ENCODE data around the gene FBXO46.
"Not testable (repeated sequence)": the region's sequence is repeated elsewhere in the genome, so short reads cannot be mapped to it uniquely, and the experiment has no call there.

FBXO46 gene

DNA sequence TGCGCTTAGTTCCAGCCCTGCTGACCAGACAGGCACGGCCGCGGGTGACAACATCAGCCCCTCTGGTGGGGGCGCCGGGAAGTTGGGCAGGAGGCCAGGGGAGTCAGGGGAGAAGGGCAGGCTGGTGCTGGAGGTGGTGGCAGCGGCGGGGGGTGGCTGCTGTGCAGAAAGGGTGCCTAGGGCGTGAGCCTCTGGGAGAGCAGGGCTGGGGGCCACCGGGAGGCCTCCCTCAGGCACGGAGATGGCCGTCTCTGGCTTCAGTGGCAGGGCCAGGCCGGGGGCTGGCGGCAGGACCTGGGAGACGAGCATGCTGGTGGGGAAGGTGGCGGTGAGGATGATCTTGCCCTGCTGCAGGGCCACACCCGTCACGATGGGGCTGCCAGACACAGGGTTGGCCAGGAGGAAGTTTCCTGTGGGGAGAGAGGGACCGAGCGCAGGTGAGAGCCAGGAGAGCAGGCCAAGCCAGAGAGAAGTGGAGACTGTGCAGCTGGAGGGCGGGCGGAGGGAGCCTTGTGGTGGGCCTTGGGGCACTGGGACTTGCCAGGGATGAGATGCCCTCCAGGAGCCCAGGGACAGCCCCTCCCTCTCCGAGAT is 35.1 kb upstream of the FBXO46 start:
- no peak for DNase-seq

DNA sequence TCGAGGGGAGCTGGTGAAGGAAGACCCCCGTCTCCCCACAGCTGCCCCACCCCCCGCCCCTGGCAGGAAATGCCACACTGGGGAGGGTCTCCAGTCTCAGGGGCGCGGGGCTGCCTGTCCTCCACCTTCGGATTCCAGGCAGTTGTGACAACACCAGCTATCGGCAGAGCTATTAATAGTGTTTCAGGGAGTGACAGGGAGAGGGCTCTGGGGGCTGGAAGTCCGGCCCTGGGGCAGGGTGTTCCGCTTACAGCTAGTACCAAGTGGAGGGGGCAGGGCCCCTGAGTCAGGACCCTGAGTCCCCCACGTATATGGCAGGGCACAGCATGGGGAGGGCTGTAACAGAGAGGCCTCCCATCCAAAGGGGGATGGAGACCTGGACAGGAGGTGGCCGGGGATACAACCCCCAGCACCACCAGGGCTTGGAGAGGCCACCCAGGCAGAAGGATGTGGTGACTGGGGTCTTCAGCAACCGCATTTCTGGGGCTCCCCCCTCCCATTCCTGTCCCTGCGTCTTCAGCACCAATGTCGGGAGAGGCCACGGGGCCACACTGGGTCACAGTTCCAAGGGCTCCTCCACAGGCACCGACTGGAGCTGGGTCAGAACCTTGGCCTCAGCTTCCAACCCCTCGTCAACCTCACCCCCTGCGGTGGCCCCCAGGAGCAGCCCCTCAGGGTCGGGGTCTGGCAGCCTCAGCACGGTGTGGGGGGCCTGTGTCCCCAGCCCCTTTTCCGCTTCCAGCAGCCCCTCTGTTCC is 34.4 kb upstream of the FBXO46 start:
- DNase-seq, result no peak

DNA sequence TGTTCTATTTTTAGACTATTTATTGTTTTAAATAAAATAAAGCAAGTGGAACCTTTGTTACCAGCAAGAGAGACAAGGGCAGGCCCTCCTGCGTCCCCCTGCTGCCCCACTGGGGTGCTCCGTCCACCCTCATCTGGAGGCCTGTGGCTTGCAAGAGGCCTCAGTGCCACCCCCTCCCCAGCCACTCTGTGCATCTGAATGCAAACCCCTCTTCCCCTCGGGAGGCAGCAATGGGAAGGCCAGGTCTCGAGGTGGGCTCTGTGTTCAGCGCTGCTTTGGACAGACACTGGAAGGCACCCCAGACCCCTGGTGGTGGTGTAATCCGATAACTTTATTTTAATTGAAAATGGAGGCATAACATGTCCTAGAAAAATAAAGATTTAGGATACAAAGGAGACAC is 33.8 kb upstream of the FBXO46 start:
- DNase-seq, result no peak

DNA sequence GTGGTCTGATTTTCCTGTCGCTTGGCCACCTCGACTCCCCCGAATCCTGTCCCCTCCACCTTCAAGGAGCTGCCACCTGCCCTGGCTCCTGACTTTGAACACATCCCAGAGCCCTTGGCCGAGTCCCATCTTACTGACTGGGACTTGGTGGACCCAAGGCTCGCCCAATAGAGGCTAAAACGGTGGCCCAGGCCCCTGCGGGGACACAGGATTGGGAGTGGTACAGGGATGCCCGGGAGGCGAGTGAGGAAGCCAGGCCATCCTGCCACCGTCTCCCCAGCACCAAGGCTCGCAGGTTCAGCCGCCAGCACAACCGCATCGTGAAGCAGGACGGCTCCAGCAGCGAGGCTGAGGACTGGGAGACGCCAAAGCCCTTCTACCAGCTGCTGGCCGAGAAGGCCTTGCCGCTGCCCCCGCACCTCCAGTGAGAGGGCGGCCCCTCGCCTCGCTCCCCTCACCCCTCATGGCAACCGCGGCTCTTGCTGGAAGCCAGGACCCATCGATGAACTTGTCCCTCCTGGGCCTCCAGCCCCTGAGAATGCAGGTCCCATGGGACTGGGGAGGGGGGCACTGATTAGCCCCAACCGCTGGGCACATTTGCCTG is 33.1 kb upstream of the FBXO46 start:
- no peak for DNase-seq

DNA sequence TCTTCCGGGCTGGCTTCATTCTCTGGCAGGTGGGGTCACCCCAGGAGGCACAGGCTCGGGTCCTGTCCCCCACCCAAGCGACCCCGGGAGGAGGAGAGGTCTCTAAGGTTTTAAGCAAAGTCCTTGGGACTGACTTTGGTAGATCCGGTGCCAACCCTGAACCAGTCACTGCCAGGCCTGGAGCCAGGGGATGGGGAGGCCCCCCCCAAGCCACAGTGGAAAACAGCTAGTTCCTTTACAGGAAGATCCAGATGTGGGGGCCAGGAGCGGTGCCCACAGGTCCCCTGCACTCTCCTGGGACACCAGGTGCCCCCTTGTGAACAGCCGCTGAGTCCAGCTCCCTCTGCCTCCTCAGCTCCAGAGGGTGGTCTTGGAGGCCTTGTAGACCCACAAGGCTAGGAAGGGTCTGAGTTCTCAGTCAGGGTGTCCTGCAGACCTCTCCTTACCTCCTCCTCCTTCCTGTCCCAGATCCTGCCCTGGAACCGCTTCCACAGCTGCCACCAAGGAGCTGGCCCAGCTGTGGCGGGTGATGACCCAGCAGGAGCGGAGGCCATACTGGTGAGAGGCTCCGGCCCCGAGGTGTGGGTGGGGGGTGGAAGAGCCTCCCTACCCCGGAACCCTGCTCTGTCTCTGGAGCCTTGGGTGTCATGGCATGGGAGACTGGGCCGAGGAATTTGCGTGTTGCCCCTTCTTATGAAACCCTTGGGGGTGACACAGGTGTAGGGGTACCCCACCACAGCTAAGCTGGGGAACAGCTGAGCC is 32.4 kb upstream of the FBXO46 start:
- no peak for DNase-seq

DNA sequence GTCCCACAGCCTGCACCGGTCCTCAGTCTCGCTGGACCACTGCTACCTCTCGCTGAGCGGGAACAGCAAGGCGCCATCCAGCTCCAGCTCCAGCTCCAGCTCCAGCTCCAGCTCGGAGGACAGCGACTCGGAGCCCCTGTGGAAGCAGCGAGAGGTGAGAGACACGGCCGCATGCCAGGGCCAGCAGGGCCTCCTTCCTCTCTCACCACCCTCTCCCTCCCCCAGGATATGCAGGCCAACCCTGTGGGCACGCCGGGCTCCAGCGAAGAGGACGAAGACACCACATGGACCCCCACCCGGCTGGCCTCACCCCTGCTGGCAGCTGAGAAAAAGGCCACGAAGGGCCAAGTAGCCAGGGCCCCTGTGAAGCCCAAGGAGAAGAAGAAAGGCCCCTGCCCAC is 31.0 kb upstream of the FBXO46 start:
- DNase-seq, result no peak

DNA sequence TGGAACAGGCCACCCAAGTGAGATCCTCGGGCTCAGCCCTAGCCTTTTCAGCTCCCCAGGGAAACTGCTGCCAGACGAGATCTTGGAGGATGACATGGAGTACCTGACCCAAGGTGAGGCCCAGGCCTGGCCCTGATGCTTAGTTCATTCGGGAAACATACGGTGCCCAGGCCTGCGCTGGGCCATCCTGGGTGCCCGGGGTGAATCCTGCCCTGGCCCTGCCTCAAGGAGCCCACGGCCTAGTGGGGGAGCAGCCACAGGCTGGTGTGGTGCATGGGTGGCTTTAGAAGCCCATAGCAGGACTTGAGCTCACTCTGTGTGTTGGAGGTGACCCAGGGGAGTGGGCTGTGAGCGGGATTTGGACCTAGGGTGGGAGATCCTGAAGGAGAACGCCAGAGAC is 28.2 kb upstream of the FBXO46 start:
- DNase-seq, result no peak

DNA sequence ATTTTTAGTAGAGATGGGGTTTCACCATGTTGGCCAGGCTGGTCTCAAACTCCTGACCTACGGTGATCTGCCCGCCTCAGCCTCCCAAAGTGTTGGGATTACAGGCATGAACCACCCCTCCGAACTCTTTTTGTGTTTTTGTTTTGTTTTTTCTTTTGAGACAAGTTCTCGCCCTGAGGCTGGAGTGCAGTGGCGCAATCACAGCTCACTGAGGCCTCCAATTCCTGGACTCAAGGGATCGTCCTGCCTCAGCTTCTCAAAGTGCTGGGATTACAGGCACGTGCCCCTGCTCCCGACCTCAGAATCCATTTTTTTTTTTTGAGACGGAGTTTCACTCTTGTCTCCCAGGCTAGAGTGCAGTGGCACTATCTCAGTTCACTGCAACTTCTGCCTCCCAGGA is 27.0 kb upstream of the FBXO46 start:
- DNase-seq, result no peak

DNA sequence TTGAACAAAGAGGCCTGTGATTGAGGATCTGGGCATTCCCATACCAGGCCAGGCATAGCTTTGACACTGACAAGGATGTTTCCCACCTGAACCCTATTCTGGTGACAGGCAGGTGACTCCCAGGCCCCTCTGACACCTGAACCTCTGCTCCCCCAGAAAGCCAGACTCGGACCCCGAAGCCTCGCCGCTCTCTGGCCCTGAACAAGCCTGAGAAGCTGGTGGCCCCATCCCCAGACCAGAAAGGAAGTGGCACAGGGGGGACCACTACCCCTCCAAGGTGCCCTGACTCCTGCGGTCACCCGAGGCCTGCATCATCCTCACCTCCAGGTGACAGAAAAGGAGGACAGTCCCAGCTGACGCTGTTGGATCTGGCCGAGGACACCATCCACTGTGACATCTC is 23.6 kb upstream of the FBXO46 start:
- no peak for DNase-seq

DNA sequence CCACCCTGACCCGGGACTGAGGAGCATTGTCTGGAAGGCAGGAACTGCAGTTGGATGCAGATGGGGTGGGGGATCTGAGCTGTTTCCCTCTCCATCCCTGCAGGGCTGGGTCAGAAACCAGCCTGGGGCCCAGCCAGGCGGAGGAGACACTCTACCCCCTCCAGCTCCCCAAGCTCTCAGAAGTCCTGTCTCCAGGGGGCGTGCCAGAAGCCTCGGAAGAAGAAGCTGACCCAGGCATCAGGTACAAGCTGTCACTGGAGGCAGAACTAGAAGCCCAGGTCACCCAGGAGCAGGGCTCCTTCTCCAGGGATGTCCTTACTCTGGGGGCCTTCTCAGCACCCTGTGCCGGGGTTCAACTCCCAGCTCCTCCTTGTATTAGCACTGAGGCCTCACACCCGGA is 22.9 kb upstream of the FBXO46 start:
- DNase-seq, result no peak

DNA sequence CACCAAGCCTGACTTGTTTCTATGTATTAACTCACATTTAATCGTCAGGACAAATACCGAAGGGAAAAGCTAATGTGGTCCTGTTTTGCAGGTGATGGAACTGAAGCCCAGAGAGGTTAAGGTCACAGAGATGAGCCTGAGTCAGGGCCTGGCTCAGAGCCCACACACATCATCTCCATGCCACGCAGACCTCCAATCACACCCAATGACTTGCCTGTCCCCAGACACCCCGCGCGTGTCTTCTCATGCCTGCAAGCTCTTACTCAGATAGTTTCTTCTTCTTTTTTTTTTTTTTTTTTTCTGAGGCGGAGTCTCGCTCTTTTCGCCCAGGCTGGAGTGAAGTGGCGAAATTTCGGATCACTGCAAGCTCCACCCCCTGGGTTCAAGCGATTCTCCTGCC is 21.9 kb upstream of the FBXO46 start:
- DNase-seq, result no peak

DNA sequence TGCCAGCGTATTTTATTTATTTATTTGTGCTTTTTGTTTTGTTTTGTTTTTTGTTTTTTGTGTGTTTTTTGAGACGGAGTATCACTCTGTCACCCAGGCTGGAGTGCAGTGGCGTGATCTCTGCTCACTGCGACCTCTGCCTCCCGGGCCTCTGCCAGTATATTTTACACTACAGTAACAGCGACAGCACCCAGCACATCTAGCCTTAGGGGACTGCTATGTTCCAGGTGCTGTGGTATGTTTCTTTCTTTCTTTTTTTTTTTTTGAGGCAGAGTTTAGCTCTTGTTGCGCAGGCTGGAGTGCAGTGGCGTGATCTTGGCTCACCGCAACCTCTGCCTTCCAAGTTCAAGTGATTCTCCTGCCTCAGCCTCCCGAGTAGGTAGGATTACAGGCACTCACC is 20.8 kb upstream of the FBXO46 start:
- DNase-seq, result not testable (repeated sequence)

DNA sequence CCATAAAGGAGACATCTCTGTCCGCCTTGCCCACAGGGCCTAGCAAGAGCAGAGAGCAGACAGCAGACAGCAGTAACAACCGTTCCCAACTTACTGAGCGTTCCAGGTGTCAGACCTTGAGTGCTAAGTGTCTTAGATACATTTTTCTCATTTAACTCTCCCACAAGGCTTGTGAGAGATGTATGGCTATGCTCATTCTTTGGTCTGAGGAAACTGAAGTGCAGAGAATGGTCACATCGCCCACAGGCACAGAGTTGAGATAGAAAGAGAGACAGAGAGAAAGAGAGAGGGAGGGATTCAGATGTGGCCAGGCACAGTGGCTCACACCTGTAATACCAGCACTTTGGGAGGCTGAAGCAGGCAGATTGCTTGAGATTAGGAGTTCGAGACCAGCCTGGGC is 16.8 kb upstream of the FBXO46 start:
- DNase-seq, result no peak

DNA sequence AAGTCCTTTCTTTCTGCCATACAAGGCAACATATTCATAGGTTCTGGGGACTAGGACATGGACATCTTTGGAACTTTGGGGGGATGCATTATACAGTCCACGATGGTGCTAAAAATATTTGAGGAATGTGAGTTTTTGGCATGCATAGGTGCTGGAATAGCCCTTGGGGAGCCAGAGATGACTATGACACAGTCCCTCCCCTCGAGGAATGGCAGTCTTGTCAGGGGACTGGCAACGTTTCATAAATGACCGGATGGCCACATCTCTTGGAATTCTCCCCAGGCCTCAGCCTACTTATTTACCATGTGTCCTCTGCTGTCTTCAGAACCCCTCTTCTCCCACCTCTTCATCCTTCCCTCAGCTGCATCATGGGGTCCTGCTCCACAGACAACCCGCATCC is 16.2 kb upstream of the FBXO46 start:
- no peak for DNase-seq

DNA sequence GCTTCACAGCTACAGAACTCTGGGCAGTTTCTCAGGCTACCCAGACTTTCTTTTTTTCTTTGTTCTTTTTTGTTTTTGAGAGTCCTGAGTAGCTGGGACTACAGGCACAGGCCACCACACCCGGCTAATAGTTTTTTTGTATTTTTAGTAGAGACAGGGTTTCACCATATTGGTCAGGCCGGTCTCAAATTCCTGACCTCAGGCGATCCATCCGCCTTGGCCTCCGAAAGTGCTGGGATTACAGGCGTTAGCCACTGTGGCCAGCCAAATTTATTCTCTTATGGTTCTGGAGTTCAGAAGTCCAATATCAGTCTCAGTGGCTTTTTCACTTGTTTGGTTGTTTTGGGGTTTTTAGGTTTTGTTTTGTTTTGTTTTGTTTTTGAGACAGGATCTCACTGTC is 14.9 kb upstream of the FBXO46 start:
- no peak for DNase-seq

DNA sequence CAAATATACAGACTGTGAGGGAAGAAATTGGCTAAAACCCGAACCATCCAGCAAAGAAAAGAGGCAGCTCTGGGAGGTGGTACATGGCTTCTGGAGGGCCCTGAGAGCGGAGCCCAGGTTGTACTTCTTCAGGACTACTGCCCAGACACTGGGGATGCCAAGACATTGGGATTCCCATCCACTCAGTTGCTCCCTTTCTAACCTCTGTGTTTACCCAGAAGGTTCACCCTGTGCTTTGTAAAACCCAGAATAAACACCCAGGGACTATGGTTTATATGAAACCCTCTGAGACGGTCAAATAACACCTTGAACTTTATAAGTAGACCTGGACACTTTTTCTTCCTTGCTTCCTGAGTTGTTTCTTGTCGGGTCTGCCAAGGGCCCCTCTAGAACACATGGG is 12.3 kb upstream of the FBXO46 start:
- no peak for DNase-seq

DNA sequence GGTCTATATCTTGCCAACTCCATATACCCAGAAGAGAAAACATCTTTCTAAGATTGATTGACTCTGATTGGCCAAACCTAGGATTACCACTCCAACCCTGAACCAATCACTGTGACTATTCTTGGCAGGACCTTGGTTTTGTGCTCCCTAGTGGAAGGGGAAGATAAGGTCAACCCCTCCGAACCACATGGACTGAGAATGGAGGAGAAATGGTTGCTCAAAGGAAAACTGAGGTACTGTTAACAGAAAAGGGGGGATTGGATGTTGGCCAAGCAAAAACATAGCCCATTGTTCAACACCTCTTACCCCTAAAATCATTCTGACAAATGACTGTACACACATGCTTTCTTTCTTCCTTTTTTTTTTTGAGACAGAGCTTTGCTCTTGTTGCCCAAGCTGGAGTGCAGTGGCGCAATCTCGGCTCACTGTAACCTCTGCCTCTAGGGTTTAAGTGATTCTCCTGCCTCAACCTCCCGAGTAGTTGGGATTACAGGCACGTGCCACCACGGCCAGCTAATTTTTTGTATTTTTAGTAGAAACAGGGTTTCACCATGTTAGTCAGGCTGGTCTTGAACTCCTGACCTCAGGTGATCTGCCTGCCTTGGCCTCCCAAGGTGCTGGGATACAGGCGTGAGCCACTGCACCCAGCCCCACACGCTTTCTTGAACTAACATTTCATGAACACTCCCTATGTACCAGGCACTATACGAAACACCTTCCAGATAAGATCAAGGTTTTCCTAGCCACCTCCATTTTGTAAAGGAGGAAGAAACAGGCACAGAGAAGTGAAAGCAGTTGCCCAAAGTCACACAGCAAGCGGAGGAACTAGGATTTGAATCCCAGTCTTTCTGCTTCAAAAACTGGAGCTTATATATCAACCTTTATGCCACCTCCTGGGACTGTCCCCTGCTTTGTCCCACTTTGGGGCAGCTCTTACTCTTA is 9.1 kb upstream of the FBXO46 start:
- no peak for DNase-seq

DNA sequence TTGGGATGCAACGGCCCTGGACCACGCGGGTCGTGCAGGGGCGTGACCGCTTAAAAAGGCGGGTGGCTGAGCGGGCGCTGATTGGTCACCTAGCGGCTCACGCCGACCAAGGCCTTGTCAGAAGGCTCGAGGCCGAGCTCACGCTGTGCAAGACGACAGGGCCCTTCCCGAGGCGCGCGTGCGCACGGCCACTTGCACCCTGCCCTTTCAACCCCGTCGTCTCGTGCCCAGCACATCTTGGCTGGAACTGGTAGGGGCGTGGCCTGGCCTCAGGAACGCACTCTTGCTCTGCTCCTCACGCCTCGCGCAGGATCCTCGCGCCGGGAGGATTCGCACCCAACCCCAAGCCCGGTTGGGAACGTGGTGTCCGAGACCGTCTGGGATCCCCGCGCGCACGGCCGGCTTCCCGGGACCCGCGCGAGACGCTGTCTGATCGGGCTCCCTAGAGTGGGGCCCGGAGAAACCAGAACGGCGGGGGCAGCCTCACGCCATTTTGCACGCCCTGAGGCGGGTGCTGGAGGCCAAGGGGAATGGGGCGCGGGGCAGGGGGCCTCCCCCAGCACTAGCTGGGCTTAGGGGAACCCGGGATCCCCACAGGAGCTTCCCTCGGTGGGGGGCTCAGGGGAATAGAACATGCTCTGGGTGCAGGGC is 2.6 kb upstream of the FBXO46 start, which contains the start of gene MEIOSIN:
TSS of gene MEIOSIN (plus strand) at position 280 of the 651 bp plus-strand sequence. CDS start 1,938 bp downstream, outside the sequence.
- no peak for DNase-seq

DNA sequence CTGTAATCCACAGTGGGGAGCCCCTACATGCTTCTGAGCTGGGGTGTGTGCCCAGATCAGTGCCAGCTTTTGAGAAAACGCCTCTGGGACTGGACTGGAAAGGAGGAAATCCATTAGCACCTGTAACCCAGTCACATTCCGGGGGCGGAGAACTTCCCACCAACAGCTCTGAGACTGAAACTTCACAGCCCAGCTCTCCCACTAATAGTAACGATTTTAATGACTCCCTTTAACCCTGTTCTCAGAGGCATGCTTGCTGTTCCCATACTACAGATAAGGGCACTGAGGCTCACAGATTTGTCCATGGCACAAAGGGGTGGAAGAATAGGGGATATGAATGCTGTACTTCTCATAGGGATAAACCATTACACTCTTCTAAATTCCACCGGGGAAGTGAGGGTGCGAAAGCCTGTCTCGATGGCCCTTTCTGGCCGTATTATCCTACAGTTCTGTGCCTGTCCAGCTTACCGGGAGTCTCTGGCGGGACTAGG is 851 bp downstream of the FBXO46 start:
- DNase-seq, result no peak

DNA sequence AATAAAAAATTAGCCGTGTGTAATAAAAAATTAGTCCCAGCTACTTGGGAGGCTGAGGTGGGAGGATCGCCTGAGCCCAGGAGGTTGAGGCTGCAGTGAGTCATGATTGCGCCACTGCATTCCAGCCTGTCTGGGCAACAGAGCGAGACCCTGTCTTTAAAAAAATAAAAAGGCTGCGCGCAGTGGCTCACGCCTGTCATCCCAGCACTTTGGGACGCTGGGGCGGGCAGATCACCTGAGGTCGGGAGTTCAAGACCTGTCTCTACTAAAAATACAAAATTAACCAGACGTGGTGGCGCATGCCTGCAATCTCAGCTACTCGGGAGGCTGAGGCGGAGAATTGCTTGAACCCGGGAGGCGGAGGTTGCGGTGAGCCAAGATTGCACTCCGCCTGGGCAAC is 2.0 kb downstream of the FBXO46 start:
- not testable (repeated sequence) for DNase-seq

DNA sequence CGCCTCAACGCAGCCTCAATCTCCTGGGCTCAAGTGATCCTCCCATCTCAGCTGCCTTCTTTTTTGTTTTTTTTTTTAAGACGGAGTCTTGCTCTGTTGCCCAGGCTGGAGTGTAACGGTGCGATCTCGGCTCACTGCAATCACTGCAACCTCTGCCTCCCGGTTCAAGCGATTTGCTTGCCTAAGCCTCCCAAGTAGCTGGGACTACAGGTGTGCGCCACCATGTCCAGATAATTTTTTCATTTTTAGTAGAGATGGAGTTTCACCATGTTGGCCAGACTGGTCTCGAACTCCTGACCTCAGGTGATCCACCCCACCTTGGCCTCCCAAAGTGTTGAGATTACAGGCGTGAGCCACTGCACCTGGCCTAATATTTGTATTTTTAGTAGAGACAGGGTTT is 10.6 kb downstream of the FBXO46 start:
- not testable (repeated sequence) for DNase-seq
